ENCODE results near the gene MAP4K5. TPM values are rescaled to one million over a fixed set of nuclear protein-coding genes. Genes with fewer than 3 reads are reported as not detected.

MAP4K5 gene
- total RNA-seq, 1 experiment from 2014 or later = 17.2 TPM

DNA sequence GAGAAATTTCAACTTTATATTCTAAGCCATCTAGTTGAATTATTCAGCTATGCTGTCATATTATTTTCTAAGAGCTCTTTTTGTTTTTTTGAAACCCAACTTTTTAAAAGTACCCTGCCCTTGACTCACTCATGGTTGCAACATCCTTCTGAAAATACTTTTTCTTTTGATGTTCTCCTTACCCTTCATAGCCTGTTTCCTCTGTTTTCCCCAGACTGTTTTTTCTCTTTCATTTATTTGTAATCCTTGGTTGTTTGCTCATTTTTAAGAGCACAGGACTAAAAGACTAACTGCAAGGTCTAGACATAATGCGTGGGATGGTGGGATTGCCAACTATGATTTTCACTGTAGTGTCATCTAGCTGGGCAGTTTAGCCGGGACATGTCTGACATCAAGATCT, 114.5 kb downstream of the MAP4K5 start:
- no peak for DNase-seq
- no peak overlapping the region for H3K4me3 ChIP-seq (ENCODE audit: insufficient read depth, low read depth, low read length)

DNA sequence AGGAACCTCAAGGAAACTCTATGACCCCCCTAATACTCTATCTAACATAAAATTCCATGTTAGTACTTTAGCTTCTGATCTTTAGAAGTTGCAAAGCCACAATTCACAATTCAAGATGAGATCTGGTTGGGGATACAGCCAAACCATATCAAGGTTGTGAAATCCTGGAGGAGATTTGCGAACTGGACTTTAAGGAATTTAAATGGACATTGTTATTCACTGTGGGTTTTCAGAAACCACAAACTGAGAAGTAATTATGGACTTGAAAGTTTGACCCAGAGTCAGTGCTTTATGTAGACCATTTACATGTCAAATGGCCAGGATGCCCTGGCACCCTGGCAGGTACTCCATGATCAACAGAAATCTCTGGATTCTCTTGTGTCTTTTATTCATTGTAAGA, 121.4 kb downstream of the MAP4K5 start:
- Histone ChIP-seq H3K27me3 (ENCODE audit: control insufficient read depth, insufficient read depth, low read length) (no peaks in the 10 kb centered on the region), H3K4me3 (ENCODE audit: insufficient read depth, low read depth, low read length) (no peak overlapping the region), H3K36me3 (replicated peaks; ENCODE audit: control insufficient read depth, insufficient read depth, low read length) (no peaks in the 10 kb centered on the region)
- no peak for DNase-seq

More for the DNA sequence above, 114.5 kb downstream of the MAP4K5 start:
- H3K27me3 ChIP-seq (ENCODE audit: control insufficient read depth, insufficient read depth, low read length) = no peaks in the 10 kb centered on the region
- H3K36me3 ChIP-seq (replicated peaks; ENCODE audit: control insufficient read depth, insufficient read depth, low read length) = peaks cover 3% of the 10 kb centered on the region

DNA sequence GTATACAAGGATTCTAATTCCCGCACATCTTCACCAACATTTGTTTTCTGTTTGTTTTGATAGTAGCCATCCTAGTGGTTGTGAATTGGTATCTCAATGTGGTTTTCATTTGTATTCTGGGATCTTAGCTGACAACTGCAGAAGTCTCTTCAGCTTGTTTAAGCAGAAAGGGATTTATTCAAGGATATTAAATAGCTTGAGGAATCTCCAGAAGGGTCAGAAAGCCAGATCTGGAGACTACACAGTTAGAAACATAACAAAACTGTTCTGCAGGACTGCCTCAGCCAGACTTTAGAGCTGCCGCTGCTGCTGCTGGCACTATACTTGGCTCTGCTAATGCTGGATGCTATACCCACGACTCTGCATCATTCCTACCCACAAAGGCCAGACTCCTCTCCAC, 122.3 kb downstream of the MAP4K5 start:
- Histone ChIP-seq H3K36me3 (replicated peaks; ENCODE audit: control insufficient read depth, insufficient read depth, low read length) (no peaks in the 10 kb centered on the region), H3K4me3 (ENCODE audit: insufficient read depth, low read depth, low read length) (no peak overlapping the region), H3K27me3 (ENCODE audit: control insufficient read depth, insufficient read depth, low read length) (no peaks in the 10 kb centered on the region)
- DNase-seq = no peak

DNA sequence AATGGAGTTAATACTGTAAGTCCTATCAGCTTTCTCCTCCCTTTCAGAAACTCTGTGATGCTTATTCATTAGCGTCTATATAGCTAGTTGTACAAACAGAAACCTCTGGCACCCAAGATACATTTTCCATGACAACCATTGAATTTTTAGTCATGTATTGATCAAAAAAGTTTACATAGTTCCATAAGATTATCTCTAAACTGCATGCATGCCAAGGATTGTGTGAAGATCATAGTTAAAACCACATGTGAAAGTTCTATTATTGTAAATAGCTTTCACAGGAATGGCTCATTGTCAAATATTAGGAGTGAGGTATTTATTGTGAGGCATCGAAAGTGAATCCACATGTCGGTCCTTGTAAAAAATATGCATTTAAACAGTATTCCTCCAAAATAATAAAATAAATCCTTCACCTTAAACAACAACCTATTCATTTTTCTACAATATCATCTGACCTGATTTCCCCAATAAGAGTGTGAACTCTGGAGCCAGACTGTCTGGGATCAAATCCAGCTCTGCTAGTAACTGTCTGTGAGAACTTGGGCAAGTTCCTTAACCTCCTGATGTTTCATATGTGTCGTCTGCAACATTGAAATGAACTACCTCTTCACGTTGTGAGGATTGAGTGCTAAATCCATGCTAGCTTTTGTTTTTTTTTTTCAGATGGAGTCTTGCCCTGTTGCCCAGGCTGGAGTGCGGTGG, 125.1 kb downstream of the MAP4K5 start:
- Histone ChIP-seq H3K27me3 (ENCODE audit: control insufficient read depth, insufficient read depth, low read length) (no peaks in the 10 kb centered on the region), H3K36me3 (replicated peaks; ENCODE audit: control insufficient read depth, insufficient read depth, low read length) (no peaks in the 10 kb centered on the region), H3K4me3 (ENCODE audit: insufficient read depth, low read depth, low read length) (no peak overlapping the region)
- DNase-seq = no peak

DNA sequence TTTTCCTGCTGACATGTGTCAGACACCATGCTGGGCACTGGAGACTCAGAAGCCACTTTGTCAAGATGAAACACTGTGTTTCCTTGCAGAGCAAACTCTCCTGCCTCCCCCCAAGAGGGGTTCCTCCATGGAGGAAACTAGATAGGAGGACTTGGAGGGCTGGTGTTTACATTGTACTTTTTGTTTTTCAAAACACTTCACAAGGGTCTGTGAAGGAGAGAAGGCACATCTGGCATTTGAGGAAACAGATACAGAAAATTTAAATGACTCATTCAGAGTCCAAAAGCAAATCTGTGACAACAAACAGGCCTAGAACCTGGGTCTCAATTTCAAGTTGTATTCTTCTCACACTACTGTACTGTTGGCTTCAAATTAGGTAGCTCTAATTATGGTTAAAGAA, 128.9 kb downstream of the MAP4K5 start:
- no peak for DNase-seq

GRCh38 chr14:50402965-50403364, 129.4 kb downstream of the MAP4K5 start:
- H3K4me3 ChIP-seq (ENCODE audit: insufficient read depth, low read depth, low read length) = no peak overlapping the region
- peaks cover under 1% of the 10 kb centered on the region; the same call in 1 of the 2 replicates for H3K27me3 ChIP-seq (ENCODE audit: control insufficient read depth, insufficient read depth, low read length)
- no peaks in the 10 kb centered on the region for H3K36me3 ChIP-seq (replicated peaks; ENCODE audit: control insufficient read depth, insufficient read depth, low read length)
- no peak for DNase-seq

More for the DNA sequence above, 128.9 kb downstream of the MAP4K5 start:
- H3K4me3 ChIP-seq (ENCODE audit: insufficient read depth, low read depth, low read length) = no peak overlapping the region
- H3K27me3 ChIP-seq (ENCODE audit: control insufficient read depth, insufficient read depth, low read length) = no peaks in the 10 kb centered on the region
- no peaks in the 10 kb centered on the region for H3K36me3 ChIP-seq (replicated peaks; ENCODE audit: control insufficient read depth, insufficient read depth, low read length)

GRCh38 chr14:50400461-50400860, 131.9 kb downstream of the MAP4K5 start:
- Histone ChIP-seq H3K36me3 (replicated peaks; ENCODE audit: control insufficient read depth, insufficient read depth, low read length) (no peaks in the 10 kb centered on the region), H3K27me3 (ENCODE audit: control insufficient read depth, insufficient read depth, low read length) (peaks cover 21% of the 10 kb centered on the region), H3K4me3 (ENCODE audit: insufficient read depth, low read depth, low read length) (no peak overlapping the region)
- no peak for DNase-seq

DNA sequence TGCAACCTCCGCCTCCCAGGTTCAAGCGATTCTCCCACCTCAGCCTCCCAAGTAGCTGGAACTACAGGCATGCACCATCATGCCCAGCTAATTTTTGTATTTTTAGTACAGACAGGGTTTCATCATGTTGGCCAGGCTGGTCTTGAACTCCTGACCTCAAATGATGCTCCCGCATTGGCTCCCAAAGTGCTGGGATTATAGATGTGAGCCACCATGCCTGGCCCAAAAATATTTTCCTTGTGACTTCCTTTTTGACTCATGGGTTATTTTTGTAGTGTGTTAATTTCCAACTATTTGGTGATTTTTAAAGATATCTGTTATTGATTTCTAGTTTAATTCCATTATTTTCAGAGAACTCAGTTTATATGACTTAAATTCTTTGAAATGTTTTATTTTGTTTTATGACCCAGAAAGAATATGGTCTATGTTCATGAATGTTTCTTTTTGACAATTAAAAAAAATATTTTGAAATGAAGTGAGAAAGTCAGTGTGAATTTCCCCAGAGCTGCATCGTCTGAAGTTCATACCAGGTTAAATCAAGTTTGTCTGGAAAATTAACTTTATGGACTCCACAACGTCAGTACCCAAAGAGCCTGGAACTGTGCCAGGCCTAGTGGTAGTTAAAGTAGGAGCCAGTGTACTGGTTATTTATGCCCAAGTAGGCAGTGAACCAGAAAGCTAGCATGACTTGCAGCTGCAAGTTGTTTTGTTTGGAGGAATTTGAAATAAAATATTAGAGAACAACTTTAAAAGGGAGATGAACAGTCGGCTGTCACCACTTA, 132.9 kb downstream of the MAP4K5 start:
- no peaks in the 10 kb centered on the region for H3K36me3 ChIP-seq (replicated peaks; ENCODE audit: control insufficient read depth, insufficient read depth, low read length)
- no peak for DNase-seq
- no peak overlapping the region for H3K4me3 ChIP-seq (ENCODE audit: insufficient read depth, low read depth, low read length)
- peaks cover 21% of the 10 kb centered on the region for H3K27me3 ChIP-seq (ENCODE audit: control insufficient read depth, insufficient read depth, low read length)

GRCh38 chr14:50398189-50398580, 134.2 kb downstream of the MAP4K5 start:
- Histone ChIP-seq H3K36me3 (replicated peaks; ENCODE audit: control insufficient read depth, insufficient read depth, low read length) (no peaks in the 10 kb centered on the region), H3K27me3 (ENCODE audit: control insufficient read depth, insufficient read depth, low read length) (peaks cover 21% of the 10 kb centered on the region), H3K4me3 (ENCODE audit: insufficient read depth, low read depth, low read length) (no peak overlapping the region)

DNA sequence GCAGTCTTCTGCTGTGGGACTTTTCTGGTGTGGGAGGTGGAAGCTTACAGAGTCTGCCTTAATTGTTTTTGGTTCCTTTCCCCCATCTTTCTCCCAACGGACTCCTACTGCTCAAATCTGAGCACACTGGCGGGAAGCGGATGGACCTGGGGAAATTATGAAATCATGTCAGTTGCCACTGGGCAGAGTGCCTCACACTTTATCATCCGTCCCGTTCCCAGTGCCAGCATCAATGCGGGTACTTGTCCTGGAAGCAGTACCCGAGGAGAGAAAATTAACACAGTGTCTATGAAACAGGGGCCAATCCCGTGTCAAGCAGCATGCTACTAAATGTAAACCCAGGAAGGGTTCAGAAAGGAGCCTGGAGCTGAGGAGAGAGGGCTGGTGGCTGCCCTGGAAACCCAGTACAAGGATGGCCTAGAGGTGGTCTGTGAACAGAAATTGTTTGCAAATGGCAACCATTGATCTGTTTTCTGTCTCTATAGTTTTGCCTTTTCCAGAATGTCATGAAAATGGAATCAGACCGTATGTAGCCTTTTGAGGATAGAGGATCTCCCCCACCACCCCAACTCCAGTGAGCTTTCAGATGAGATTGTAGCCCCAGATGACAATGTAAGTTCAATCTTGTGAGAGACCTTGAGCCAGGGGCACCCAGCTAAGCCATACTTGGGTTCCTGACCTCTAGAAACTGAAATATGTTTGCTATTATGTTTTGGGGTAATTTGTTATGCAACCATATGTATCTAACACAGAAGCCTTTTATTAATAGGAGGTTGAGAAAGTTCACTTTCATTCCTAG, 134.8 kb downstream of the MAP4K5 start:
- H3K4me3 ChIP-seq (ENCODE audit: insufficient read depth, low read depth, low read length) = peak overlapping the region; percentile 57
- peak; percentile 22 for DNase-seq
- no peaks in the 10 kb centered on the region for H3K36me3 ChIP-seq (replicated peaks; ENCODE audit: control insufficient read depth, insufficient read depth, low read length)
- H3K27me3 ChIP-seq (ENCODE audit: control insufficient read depth, insufficient read depth, low read length) = peaks cover 21% of the 10 kb centered on the region

More at GRCh38 chr14:50398189-50398580, 134.2 kb downstream of the MAP4K5 start:
- DNase-seq = no peak

GRCh38 chr14:50396631-50397389, 135.6 kb downstream of the MAP4K5 start, which contains the start of gene CDKL1:
TSS of gene CDKL1 (minus strand) at chr14:50396881. CDS start at chr14:50395868, 1,013 bp downstream.
- H3K4me3 ChIP-seq (ENCODE audit: insufficient read depth, low read depth, low read length) = peak within 1 kb of the TSS; percentile 57
- no peaks in the 10 kb centered on the region for H3K36me3 ChIP-seq (replicated peaks; ENCODE audit: control insufficient read depth, insufficient read depth, low read length)
- peaks cover 21% of the 10 kb centered on the region for H3K27me3 ChIP-seq (ENCODE audit: control insufficient read depth, insufficient read depth, low read length)
- DNase-seq = peak; percentile 88

- DNase-seq = no peak
- Histone ChIP-seq H3K4me3 (ENCODE audit: insufficient read depth, low read depth, low read length) (no peak overlapping the region), H3K27me3 (ENCODE audit: control insufficient read depth, insufficient read depth, low read length) (peaks cover 21% of the 10 kb centered on the region), H3K36me3 (replicated peaks; ENCODE audit: control insufficient read depth, insufficient read depth, low read length) (no peaks in the 10 kb centered on the region)
Measured at GRCh38 chr14:50395448-50395847, 136.9 kb downstream of the MAP4K5 start.

GRCh38 chr14:50394713-50395112, 137.7 kb downstream of the MAP4K5 start:
- DNase-seq = no peak
- H3K27me3 ChIP-seq (ENCODE audit: control insufficient read depth, insufficient read depth, low read length) = peaks cover 21% of the 10 kb centered on the region
- H3K36me3 ChIP-seq (replicated peaks; ENCODE audit: control insufficient read depth, insufficient read depth, low read length) = no peaks in the 10 kb centered on the region
- H3K4me3 ChIP-seq (ENCODE audit: insufficient read depth, low read depth, low read length) = no peak overlapping the region
